Measurements from ENCODE around the gene MAP3K2. TPM values are rescaled to one million over a fixed set of nuclear protein-coding genes. Genes with fewer than 3 reads are reported as not detected.

The MAP3K2 gene
- total RNA-seq, 1 donor from 2014 or later = 47.6 TPM

GRCh38 chr2:127360242-127360641 is 27.5 kb downstream of the MAP3K2 start:
- Mint-ChIP-seq H3K27me3 (ENCODE audit: low read depth) (no peaks in the 10 kb centered on the region), H3K36me3 (peaks cover 14% of the 10 kb centered on the region), H3K9me3 (peaks cover 19% of the 10 kb centered on the region), H3K27ac (no peak overlapping the region), H3K4me3 (no peak overlapping the region), H3K4me1 (peaks cover 10% of the 10 kb centered on the region)
- no peak for DNase-seq (ENCODE audit: low spot score in 2 of 2, unreplicated experiment in 2 of 2)
- TF ChIP-seq, protein P1, sequence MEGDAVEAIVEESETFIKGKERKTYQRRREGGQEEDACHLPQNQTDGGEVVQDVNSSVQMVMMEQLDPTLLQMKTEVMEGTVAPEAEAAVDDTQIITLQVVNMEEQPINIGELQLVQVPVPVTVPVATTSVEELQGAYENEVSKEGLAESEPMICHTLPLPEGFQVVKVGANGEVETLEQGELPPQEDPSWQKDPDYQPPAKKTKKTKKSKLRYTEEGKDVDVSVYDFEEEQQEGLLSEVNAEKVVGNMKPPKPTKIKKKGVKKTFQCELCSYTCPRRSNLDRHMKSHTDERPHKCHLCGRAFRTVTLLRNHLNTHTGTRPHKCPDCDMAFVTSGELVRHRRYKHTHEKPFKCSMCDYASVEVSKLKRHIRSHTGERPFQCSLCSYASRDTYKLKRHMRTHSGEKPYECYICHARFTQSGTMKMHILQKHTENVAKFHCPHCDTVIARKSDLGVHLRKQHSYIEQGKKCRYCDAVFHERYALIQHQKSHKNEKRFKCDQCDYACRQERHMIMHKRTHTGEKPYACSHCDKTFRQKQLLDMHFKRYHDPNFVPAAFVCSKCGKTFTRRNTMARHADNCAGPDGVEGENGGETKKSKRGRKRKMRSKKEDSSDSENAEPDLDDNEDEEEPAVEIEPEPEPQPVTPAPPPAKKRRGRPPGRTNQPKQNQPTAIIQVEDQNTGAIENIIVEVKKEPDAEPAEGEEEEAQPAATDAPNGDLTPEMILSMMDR (IDR thresholded peaks at IDR 0.05; ENCODE audit: unreplicated experiment) = no peak

DNA sequence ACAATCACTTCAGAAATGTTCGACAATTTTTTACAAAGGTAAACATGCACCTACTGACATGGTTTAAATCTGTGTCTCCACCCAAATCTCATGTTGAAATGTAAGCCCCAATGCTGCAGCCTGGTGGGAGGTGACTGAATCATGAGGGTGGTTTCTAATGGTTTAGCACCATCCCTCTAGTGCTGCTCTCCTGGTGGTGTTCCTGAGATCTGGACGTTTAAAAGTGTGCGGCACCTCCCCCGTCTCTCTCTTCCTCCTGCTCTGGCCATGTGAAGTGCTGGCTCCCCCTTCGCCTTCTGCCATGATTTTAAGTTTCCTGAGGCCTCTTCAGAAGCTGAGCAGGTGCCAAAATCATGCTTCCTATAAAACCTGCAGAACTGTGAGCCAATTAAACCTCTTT is 28.3 kb downstream of the MAP3K2 start:
- peaks cover 8% of the 10 kb centered on the region for H3K4me1 Mint-ChIP-seq
- TF ChIP-seq, protein P1 (IDR thresholded peaks at IDR 0.05; ENCODE audit: unreplicated experiment) = no peak

DNA sequence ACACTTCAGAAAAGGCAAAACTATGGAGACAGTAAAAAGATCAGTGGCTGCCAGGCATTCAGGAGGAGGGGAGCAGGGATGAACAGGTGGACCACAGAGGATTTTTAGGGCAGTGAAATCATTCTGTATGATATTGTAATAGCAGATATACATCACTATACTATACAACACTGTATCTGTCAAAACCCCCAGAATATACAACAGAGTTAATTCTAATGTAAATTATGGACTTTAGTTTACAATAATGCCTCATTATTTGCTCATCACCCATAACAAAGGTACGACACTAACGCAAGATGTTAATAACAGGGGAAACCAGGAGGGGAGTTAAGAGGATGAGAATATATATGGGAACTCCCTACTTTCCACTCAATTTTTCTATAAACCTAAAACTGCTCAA is 28.8 kb downstream of the MAP3K2 start:
- no peaks in the 10 kb centered on the region for H3K27me3 Mint-ChIP-seq (ENCODE audit: low read depth)
- no peak overlapping the region for H3K27ac Mint-ChIP-seq

More for the DNA sequence above, 28.3 kb downstream of the MAP3K2 start:
- H3K4me3 Mint-ChIP-seq = no peak overlapping the region
- peaks cover 15% of the 10 kb centered on the region for H3K36me3 Mint-ChIP-seq
- no peak overlapping the region for H3K27ac Mint-ChIP-seq
- peaks cover 24% of the 10 kb centered on the region for H3K9me3 Mint-ChIP-seq
- DNase-seq (ENCODE audit: low spot score in 2 of 2, unreplicated experiment in 2 of 2) = no peak
- no peaks in the 10 kb centered on the region for H3K27me3 Mint-ChIP-seq (ENCODE audit: low read depth)

DNA sequence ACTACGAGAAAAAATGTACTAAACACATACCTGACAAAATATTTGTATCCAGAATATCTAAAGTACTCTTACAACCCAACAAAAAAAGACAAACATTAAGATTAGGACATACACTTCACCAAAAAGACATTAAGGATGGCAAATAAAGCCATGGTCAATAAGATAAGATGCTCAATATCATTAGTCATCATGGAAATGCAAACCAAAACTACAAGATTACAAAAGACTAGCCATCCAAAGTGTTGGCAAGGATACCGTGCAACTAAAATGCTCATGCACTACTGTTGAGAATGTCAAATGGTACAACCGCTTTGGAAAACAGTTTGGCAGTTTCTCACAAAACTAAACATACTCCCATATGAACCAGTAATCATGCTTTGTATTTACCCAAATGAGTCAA is 29.7 kb downstream of the MAP3K2 start:
- Mint-ChIP-seq H3K4me1 (peaks cover 8% of the 10 kb centered on the region), H3K9me3 (peaks cover 27% of the 10 kb centered on the region), H3K4me3 (no peak overlapping the region), H3K27ac (no peak overlapping the region), H3K36me3 (peaks cover 16% of the 10 kb centered on the region), H3K27me3 (ENCODE audit: low read depth) (no peaks in the 10 kb centered on the region)
- TF ChIP-seq, protein P1 (IDR thresholded peaks at IDR 0.05; ENCODE audit: unreplicated experiment) = no peak
- DNase-seq (ENCODE audit: low spot score in 2 of 2, unreplicated experiment in 2 of 2) = no peak

More for the DNA sequence above, 28.8 kb downstream of the MAP3K2 start:
- Mint-ChIP-seq H3K4me1 (peaks cover 8% of the 10 kb centered on the region), H3K36me3 (peaks cover 16% of the 10 kb centered on the region), H3K9me3 (peaks cover 27% of the 10 kb centered on the region), H3K4me3 (no peak overlapping the region)
- TF ChIP-seq, protein P1 (IDR thresholded peaks at IDR 0.05; ENCODE audit: unreplicated experiment) = no peak
- no peak for DNase-seq (ENCODE audit: low spot score in 2 of 2, unreplicated experiment in 2 of 2)

DNA sequence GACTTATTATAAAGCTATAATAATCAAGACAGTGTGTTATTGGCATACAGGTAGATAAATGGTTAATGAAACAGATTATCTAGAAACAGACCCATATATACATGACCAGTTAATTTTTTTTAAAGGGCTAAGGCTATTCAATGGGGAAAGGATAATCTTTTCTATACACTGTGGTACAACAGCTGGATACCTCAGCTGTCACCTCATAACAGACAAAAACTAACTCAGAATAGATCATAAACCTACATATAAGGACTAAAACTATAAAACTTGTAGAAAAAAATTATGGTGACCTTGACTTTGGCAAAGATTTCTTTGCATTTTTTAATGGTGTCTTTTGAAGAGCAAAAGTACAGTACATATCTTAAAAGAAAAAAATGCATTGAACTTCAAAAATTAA is 30.2 kb downstream of the MAP3K2 start:
- DNase-seq (ENCODE audit: low spot score in 2 of 2, unreplicated experiment in 2 of 2) = no peak
- no peak overlapping the region for H3K4me3 Mint-ChIP-seq
- peaks cover 8% of the 10 kb centered on the region for H3K4me1 Mint-ChIP-seq
- no peak overlapping the region for H3K27ac Mint-ChIP-seq
- no peaks in the 10 kb centered on the region for H3K27me3 Mint-ChIP-seq (ENCODE audit: low read depth)
- peaks cover 27% of the 10 kb centered on the region for H3K9me3 Mint-ChIP-seq
- TF ChIP-seq, protein P1 (IDR thresholded peaks at IDR 0.05; ENCODE audit: unreplicated experiment) = no peak
- H3K36me3 Mint-ChIP-seq = peaks cover 16% of the 10 kb centered on the region

GRCh38 chr2:127356531-127356930 is 31.2 kb downstream of the MAP3K2 start:
- Mint-ChIP-seq H3K27ac (no peak overlapping the region), H3K4me1 (peaks cover 2% of the 10 kb centered on the region), H3K36me3 (peaks cover 22% of the 10 kb centered on the region), H3K9me3 (peaks cover 32% of the 10 kb centered on the region), H3K27me3 (ENCODE audit: low read depth) (no peaks in the 10 kb centered on the region), H3K4me3 (no peak overlapping the region)
- TF ChIP-seq, protein P1 (IDR thresholded peaks at IDR 0.05; ENCODE audit: unreplicated experiment) = no peak
- DNase-seq (ENCODE audit: low spot score in 2 of 2, unreplicated experiment in 2 of 2) = no peak
